SIG-M5 treated with dmso at 0.1 percent for 504 hours (cell line): ENCODE data around the gene EARS2.
"Not testable (repeated sequence)": the region's sequence is repeated elsewhere in the genome, so short reads cannot be mapped to it uniquely, and the experiment has no call there.

Source experiments
- DNase-seq: peaks from one replicate; lab custom pipeline; 2025; ENCODE audit not compliant: unreplicated experiment; lab: John Stamatoyannopoulos, UW

The EARS2 gene

DNA sequence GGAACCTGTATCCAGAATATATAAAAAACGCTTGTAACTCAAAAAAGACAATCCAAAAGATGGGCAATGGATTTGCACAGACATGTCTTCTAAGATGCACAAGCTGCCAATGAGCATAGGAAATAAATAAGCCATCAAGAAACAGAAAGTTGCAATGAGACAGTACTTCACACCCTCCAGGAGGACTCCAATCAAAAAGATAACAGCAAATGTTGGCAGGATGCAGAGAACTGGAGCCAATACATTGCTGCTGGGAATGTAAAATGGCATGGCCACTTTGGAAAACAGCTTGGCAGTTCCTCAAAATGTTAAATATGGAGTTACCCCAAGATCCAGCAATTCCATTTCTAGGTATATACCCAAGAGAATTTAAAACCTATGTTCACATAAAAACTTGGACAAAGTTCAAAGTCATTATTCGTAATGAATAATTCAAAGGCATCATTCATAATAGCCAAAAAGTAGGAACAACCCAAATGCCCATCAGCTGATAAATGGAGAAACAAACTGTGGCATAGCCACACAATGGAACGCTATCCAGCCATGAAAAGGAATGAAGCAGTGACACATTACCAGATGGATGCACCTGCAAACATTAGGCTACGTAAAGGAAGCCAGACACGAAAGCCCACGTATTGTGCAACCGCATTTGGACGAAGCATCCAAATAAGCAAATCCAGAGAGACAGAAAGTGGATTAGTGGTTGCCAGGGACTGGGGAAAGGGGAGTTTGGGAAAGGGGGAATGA is 72.5 kb downstream of the EARS2 start:
- no peak for DNase-seq

DNA sequence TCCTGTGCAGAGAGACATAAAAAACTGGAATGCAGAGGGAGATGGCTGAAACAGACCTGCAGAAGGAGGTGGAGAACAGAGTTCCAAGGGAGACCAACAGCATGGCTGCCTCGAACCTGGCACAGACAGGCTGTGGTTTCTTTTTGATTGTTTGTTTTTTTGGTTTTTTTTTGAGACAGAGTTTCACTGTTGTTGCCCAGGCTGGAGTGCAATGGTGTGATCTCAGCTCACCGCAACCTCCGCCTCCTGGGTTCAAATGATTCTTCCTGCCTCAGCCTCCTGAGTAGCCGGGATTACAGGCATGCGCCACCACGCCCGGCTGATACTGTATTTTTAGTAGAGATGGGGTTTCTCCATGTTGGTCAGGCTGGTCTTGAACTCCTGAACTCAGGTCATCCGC is 73.7 kb downstream of the EARS2 start:
- not testable (repeated sequence) for DNase-seq

GRCh38 chr16:23482778-23483177 is 74.4 kb downstream of the EARS2 start:
- DNase-seq: no peak

DNA sequence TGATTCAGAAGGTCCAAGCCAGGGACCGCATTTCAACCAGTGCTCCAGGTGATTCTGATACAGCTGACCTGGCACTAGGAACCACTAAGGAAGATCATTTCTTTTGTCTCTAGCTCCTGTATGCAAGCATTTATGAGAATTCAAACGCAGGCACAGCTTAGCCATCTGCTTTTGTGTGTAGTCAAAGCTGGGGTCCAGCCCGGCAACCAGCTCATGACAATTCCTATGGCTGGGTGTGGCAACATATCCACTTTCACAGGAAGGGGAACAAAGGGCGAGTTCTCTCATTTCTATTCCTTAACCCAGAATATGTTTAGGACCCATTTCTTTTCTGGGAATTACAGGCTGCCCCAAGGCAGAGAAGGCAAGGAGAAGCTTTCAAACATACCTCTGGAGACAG is 76.9 kb downstream of the EARS2 start:
- no peak for DNase-seq

- DNase-seq: no peak
These were observed 78.0 kb downstream of the EARS2 start for GRCh38 chr16:23479138-23479537.

GRCh38 chr16:23478566-23478965 is 78.6 kb downstream of the EARS2 start:
- DNase-seq: no peak

DNA sequence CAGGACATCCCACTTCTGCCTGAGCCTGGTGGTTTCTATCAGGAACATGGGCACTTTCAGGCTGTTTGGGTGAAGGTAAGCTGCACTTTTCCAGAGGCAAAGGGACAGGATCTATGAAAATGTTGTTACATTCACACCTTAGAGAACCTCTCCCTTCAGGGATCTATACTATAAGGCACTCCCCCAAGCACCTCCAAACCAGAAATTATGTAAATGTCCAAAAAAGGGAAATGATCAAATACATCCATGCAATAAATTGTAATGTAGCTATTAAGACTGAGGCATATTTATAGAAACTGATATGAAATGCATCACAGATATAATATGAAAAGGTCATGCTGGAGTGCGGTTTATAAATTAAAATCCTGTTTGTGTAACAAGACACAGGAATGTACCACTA is 80.9 kb downstream of the EARS2 start:
- no peak for DNase-seq
